Fibroblast of villous mesenchyme (primary cell): ENCODE results near the gene HHAT. TPM values are rescaled to one million over a fixed set of nuclear protein-coding genes. Genes with fewer than 3 reads are reported as not detected.

ENCODE experiments used
- DNase-seq: peaks from one replicate; pipeline ENCODE4 v3.0.0-alpha.2; 2010; ENCODE audit warnings: low read depth
- H3K4me3 ChIP-seq: 2 replicates; pipeline ENCODE4 v1.5.1; 2011; ENCODE audit warnings: low read depth, mild to moderate bottlenecking, low read length
- total RNA-seq: library from RNA; depleted of rRNA; stranded (reverse); fragments of >200 nt; gene quantifications from 2 replicates; pipeline ENCODE4 v1.2.3, GENCODE V29; 2012
- TF ChIP-seq, protein P1 (sequence below): IDR thresholded peaks from 2 replicates; pipeline ENCODE4 v1.5.1; 2012; ENCODE audit warnings: low read depth, mild to moderate bottlenecking, low read length; ENCODE audit not compliant: insufficient read depth

HHAT gene
- total RNA-seq, 1 donor, result 15.1 TPM

DNA sequence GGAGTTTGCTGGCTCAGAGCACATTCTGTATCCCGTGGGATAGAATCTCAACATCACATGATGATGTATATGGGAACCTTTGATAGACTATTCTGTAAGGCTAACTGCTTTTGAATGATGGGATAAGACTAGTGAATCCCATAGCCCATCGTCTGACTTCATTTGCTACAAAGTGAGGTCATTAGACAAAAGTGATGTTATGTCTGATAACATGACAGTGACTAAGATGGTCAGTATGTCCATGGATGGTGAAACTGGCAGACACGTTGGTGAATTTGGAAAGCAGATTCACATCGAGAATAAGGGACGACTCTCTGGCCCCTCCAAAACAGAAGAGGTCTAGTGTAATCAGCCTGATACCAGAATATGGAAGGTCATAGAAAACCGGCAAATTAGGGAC, 108.4 kb downstream of the HHAT start:
- H3K4me3 ChIP-seq, result no peak overlapping the region
- TF ChIP-seq, protein P1, sequence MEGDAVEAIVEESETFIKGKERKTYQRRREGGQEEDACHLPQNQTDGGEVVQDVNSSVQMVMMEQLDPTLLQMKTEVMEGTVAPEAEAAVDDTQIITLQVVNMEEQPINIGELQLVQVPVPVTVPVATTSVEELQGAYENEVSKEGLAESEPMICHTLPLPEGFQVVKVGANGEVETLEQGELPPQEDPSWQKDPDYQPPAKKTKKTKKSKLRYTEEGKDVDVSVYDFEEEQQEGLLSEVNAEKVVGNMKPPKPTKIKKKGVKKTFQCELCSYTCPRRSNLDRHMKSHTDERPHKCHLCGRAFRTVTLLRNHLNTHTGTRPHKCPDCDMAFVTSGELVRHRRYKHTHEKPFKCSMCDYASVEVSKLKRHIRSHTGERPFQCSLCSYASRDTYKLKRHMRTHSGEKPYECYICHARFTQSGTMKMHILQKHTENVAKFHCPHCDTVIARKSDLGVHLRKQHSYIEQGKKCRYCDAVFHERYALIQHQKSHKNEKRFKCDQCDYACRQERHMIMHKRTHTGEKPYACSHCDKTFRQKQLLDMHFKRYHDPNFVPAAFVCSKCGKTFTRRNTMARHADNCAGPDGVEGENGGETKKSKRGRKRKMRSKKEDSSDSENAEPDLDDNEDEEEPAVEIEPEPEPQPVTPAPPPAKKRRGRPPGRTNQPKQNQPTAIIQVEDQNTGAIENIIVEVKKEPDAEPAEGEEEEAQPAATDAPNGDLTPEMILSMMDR, result no peak
- DNase-seq, result no peak

DNA sequence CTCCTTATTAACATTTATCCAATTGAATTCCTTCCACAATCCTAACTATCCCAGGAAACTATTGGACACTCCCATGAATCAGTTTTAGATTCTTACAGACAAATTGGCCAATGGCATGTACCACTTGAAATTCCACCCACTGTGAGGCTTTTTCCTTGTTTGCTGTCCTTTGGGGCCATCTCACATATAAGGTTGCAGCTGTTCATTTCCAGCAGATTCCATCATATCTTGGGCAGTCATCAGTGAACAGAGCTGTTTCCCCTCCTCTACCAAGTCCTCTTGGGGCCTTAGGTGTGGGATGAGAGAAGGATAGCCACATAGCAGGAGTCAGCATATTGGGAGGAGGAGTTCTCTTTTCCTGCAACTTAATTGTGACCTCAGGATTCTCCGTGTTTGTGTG, 109.1 kb downstream of the HHAT start:
- TF ChIP-seq, protein P1, result no peak
- DNase-seq, result no peak
- H3K4me3 ChIP-seq, result no peak overlapping the region

DNA sequence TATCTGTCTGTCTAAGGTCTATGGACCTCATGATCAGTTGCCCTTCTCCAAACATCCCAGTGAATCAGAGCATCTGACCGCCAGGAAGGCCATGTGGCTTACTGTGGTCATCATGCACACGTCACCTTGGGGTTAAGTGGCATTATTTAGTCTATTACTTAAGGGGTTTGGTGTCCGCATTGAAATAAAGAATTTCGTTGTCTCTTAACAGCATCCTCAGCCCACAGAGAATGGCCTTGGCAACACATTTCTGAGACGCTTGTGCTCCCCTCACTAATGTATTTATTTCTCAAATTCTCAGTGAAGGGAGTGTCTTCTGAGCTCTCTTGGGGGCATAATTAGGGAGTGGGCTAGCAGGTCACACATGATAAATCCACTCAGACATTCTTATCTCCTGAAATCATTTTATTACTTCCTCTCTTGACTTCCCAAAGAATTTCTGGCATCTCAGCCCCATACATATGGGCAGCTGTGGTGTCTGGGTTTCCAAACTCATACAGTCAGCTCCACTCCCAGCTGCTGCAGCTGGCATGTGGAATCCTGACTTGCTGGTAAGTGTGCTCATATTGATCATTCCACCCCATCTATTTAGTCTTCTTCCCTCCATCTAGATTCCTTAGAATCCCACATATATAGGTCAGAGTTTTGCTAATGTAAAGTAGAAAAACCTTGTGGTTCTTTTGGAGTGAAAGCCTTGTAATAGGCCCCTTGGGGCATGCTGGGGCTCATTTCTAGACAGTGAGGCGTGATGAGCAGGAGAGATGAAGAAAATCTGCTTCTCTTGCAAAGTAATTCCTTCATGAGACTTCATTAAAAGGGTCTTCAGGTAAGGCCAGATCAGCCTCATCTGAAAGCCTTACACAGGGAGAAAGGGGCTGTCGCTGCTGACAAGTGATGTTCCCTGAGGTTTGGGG, 110.5 kb downstream of the HHAT start:
- peak; percentile 94 for DNase-seq
- TF ChIP-seq, protein P1, result no peak
- no peak overlapping the region for H3K4me3 ChIP-seq

DNA sequence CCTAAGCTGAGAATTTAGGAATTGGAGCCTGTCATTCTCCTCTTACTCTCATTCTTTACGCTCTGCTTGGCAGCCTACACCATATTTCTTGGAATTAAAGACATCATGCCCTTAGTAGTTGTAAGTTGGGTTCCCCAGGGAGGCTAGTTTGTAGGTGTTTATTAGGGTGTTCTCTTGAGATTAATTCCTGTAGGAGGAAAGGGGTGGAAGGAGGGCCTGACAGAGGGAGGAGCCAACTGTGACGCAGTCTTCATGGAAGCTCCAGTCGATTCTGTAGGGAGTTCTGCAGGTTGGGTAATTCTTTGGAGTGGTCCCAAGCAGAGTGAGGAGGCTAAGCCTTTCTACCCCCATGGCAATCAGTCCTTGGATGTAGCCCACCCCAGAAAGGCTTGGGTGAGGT, 111.4 kb downstream of the HHAT start:
- TF ChIP-seq, protein P1, result no peak
- no peak for DNase-seq
- no peak overlapping the region for H3K4me3 ChIP-seq

DNA sequence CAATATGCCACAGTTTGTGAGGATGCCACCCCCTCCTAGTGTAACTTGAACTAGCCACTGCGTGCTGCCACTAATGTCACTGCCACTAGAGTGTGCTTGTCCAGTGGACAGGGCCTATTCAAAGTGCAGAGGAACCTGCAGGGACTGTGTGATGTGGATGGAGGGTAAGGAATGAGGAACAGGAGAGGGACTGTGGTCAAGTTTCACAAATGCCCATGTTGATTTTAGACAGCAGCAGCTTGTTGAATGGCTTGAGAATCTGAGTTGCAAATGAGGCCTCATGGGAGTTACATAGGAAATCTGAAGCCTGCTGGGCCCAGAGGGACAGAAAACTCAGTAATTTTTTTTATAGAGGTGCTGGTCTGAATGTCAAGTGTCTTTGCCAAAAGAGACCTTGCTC, 112.3 kb downstream of the HHAT start:
- H3K4me3 ChIP-seq, result no peak overlapping the region
- TF ChIP-seq, protein P1, result no peak
- DNase-seq, result no peak

DNA sequence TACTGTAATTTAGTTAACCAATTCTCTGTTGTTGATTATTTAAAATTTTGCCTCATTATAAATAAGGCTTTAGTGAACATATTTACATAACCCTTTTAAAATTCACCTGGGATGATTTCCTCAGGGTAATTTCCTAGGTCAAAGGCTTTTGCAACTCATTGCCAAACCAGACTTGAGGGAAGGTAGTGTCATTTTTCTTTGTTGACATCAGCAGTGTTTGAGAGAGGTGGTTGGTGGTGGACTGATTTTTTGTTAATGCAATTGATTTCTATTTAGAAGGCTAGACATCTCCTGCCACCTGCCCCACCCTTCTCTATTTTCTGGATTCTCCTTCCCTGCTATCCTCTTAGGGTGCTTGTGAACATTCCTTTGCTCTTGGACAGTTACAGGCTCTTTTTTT, 116.8 kb downstream of the HHAT start:
- DNase-seq, result no peak
- TF ChIP-seq, protein P1, result no peak
- no peak overlapping the region for H3K4me3 ChIP-seq
